CD4-positive, alpha-beta T cell treated with Interleukin-15 for 4 hours (primary cell): ENCODE results near the gene WDR27.
A peak's percentile ranks its signal among the peaks of the same experiment; 100 is the strongest.
"Not testable (repeated sequence)": the region's sequence is repeated elsewhere in the genome, so short reads cannot be mapped to it uniquely, and the experiment has no call there.

ENCODE experiments used
- DNase-seq: peaks from one replicate; pipeline ENCODE4 v3.0.0-alpha.2; 2020; ENCODE audit warnings: low spot score

The WDR27 gene

GRCh38 chr6:169601129-169601528 is 100.7 kb downstream of the WDR27 start:
- not testable (repeated sequence) for DNase-seq

GRCh38 chr6:169592558-169592957 is 109.3 kb downstream of the WDR27 start:
- no peak for DNase-seq

- no peak for DNase-seq
Measured at GRCh38 chr6:169591616-169592015, 110.2 kb downstream of the WDR27 start.

GRCh38 chr6:169590376-169590939 is 111.4 kb downstream of the WDR27 start:
- no peak for DNase-seq

- peak; percentile 11 for DNase-seq
Measured at GRCh38 chr6:169589699-169590257, 112.1 kb downstream of the WDR27 start.

GRCh38 chr6:169589293-169589692 is 112.5 kb downstream of the WDR27 start:
- DNase-seq: peak; percentile 15

GRCh38 chr6:169587975-169588374 is 113.9 kb downstream of the WDR27 start:
- no peak for DNase-seq

- no peak for DNase-seq
Measured at GRCh38 chr6:169583886-169584541, 117.8 kb downstream of the WDR27 start.

- DNase-seq: no peak
Measured at GRCh38 chr6:169579407-169580111, 122.3 kb downstream of the WDR27 start.

- DNase-seq: no peak
Measured at GRCh38 chr6:169577974-169578373, 123.9 kb downstream of the WDR27 start.

- DNase-seq: no peak
Measured at GRCh38 chr6:169577236-169577635, 124.6 kb downstream of the WDR27 start.

- DNase-seq: no peak
Measured at GRCh38 chr6:169575821-169576220, 126.0 kb downstream of the WDR27 start.

- DNase-seq: no peak
Measured at GRCh38 chr6:169575365-169575764, 126.5 kb downstream of the WDR27 start.

- no peak for DNase-seq
Measured at GRCh38 chr6:169574420-169574819, 127.4 kb downstream of the WDR27 start.

GRCh38 chr6:169573883-169574282 is 127.9 kb downstream of the WDR27 start:
- DNase-seq: no peak

GRCh38 chr6:169571123-169571962 is 130.5 kb downstream of the WDR27 start:
- no peak for DNase-seq

GRCh38 chr6:169568314-169569087 is 133.3 kb downstream of the WDR27 start:
- no peak for DNase-seq

GRCh38 chr6:169567819-169568218 is 134.0 kb downstream of the WDR27 start:
- DNase-seq: no peak

GRCh38 chr6:169566961-169567750 is 134.7 kb downstream of the WDR27 start:
- no peak for DNase-seq

- no peak for DNase-seq
Measured at GRCh38 chr6:169566319-169566718, 135.5 kb downstream of the WDR27 start.
